Activated T-cell treated with anti-CD3 and anti-CD28 coated beads, Interleukin-2, amount 50 U/mL, for 48 hours (primary cell): ENCODE measurements around the gene MACROD2.
"Not testable (repeated sequence)": the region's sequence is repeated elsewhere in the genome, so short reads cannot be mapped to it uniquely, and the experiment has no call there.

Experiments
- DNase-seq, 2 experiments: peaks; one replicate each; pipeline ENCODE4 v3.0.0-alpha.2; 2020

MACROD2 gene

GRCh38 chr20:15976047-15976736, 1980.9 kb downstream of the MACROD2 start:
- no peak for DNase-seq

- no peak for DNase-seq
These were observed 1981.7 kb downstream of the MACROD2 start for GRCh38 chr20:15977026-15977425.

- no peak for DNase-seq
These were observed 1982.4 kb downstream of the MACROD2 start for GRCh38 chr20:15977758-15978157.

- DNase-seq = not testable (repeated sequence)
These were observed 1990.4 kb downstream of the MACROD2 start for GRCh38 chr20:15985494-15986368.

GRCh38 chr20:15986690-15987089, 1991.4 kb downstream of the MACROD2 start:
- DNase-seq = no peak

GRCh38 chr20:15991279-15991678, 1996.0 kb downstream of the MACROD2 start:
- no peak for DNase-seq

- DNase-seq = no peak
These were observed 1997.2 kb downstream of the MACROD2 start for GRCh38 chr20:15992564-15992963.

GRCh38 chr20:16000112-16000511, 2004.8 kb downstream of the MACROD2 start:
- DNase-seq = no peak

GRCh38 chr20:16001286-16001685, 2006.0 kb downstream of the MACROD2 start:
- no peak for DNase-seq

GRCh38 chr20:16003310-16003709, 2008.0 kb downstream of the MACROD2 start:
- DNase-seq = no peak

- DNase-seq = no peak
These were observed 2009.0 kb downstream of the MACROD2 start for GRCh38 chr20:16004108-16004854.

- no peak for DNase-seq
These were observed 2010.0 kb downstream of the MACROD2 start for GRCh38 chr20:16005021-16005914.

- no peak for DNase-seq
These were observed 2010.7 kb downstream of the MACROD2 start for GRCh38 chr20:16005915-16006493.

GRCh38 chr20:16007164-16007563, 2011.8 kb downstream of the MACROD2 start:
- no peak for DNase-seq

- no peak for DNase-seq
These were observed 2012.6 kb downstream of the MACROD2 start for GRCh38 chr20:16007962-16008361.

GRCh38 chr20:16011056-16011455, 2015.7 kb downstream of the MACROD2 start:
- no peak for DNase-seq

- DNase-seq = no peak
These were observed 2016.2 kb downstream of the MACROD2 start for GRCh38 chr20:16011519-16011918.

GRCh38 chr20:16012934-16013333, 2017.6 kb downstream of the MACROD2 start:
- DNase-seq = not testable (repeated sequence)

GRCh38 chr20:16013631-16014030, 2018.3 kb downstream of the MACROD2 start:
- DNase-seq = no peak

- DNase-seq = no peak
These were observed 2019.1 kb downstream of the MACROD2 start for GRCh38 chr20:16014436-16014835.

- no peak for DNase-seq
These were observed 2022.3 kb downstream of the MACROD2 start for GRCh38 chr20:16017656-16018055.

GRCh38 chr20:16018881-16019280, 2023.6 kb downstream of the MACROD2 start:
- no peak for DNase-seq
